Stimulated activated CD8-positive, alpha-beta memory T cell treated with anti-CD3 and anti-CD28 coated beads, Interleukin-7, amount 100 ng/mL, for 1 hour (primary cell): Measurements from ENCODE around the gene COQ5.

Experiments used
- DNase-seq, 2 donors: peaks; one replicate each; pipeline ENCODE4 v3.0.0-alpha.2; 2020; ENCODE audit warnings: low read depth in 2 of 2

COQ5 gene

DNA sequence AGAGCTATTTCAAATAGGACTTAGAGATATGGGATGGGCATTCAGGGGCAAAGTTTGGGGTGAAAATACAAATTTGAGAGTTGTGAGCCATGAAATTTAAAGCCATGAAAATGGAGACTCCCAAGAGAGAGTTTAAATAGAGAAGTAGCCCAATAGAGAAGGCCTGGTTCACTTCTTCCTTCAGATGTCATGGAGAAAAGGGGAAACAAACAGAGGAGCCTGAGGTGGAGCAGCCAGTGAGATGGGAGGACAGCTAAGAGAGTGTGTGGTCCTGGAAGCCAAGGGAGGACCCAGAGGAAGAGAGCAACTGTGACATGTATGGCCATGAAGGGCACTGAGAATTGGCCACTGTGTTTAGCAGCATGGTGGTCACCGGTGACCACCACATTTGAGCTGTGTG, 45.3 kb downstream of the COQ5 start:
- DNase-seq: no peak

DNA sequence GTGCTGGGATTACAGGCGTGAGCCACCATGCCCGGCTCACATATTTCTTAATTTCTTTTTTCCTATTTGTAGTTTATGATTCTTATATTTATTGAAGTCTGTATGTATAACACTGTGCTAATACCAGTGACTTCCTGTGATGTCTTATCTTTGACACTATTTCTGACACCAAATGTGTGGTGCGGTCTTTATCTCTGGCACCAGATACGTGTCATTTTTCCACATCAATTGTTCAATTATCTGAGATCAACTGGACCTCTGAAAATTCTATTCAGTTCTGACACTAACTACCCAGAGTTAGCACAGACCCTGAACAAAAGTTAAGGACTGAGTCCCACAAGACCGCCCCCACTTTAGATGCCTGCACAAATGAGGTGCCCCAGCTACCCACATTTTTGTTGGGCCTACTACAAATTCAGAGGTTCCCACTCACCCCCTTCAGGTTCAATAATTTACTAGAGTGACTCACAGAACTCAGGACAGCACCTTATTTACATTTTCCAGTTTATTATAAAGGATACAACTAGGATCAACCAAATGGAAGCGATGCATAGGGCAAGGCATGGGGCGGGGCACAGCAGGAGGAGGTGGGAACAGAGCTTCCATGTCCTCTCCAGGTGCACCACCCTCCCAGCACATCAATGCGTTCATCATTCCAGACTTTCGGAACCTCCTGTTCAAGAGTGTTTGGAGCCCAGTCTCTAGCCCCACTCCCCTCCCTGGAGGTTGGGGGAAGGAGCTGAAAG, 47.8 kb downstream of the COQ5 start:
- no peak for DNase-seq

DNA sequence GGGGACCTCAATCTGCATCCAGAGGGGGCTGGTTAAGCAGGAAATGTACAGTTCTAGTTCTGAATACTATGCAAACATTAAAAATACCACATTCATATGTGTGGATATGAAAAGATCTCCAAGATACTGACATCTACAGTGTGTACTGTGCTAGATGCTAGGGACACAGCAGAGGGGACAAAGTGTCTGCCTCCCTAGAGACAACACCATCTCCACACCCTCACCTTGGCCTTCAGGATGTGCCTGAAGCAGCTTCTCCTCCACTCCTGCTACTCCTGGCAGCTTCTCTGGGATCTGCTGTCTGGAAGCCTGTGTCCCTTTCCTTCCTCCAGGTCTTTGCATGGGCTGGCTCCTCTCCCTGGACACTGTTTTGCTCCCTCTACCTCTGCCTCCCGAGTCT, 48.7 kb downstream of the COQ5 start:
- DNase-seq: no peak

DNA sequence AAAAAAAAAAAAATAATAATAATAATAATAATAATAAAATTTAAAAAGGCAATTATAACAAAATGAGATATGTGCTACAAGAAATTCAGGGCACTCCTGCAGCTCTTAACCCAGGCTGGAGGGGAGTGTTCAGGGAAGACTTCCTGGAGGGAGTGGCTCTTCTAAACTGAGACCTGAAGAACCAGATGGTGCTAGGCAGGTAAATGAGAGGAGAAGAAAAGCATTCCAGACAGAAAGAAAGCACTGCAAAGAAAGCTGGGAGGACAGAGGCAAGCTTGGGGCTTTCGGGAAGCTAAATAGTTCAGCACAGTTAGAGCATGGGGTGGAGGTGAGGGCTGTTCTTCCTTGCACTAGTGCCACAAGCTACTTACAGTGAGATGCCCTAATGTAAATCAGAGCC, 49.5 kb downstream of the COQ5 start:
- DNase-seq: no peak

DNA sequence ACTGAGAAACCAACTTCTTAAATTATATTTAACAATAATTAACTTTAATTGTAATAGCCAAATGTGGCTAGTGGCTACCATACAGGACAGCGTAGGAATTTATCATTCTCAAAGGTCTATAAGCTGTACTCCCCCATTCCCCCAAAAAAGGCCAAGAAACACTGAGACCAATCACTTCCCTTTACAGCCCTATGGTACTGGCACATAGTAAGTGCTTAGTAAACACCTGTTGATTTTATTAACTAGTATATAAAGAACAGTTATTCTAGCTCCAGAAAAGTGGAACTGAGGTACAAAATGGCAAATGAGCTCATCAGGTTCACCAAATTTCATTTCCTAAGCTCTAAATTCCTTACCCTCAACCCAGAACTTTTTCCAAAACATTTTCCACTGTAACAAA, 53.3 kb downstream of the COQ5 start:
- DNase-seq: no peak

DNA sequence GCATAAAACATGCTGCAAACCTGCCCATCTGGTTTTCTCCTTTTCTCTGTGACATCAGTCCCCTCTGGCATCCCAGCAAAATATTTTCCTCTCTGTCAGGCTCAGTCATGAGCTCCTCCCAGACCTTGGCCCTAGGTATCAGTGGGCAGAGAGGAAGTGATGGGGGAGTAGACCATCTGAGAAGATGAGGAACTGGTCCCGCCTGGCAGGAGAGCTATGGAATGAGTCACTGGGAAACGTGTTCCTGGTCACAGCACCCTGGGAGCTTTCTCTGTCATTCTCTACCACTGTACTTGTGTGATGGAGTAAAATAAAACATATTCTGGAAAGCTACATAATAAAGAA, 54.4 kb downstream of the COQ5 start:
- DNase-seq: no peak

DNA sequence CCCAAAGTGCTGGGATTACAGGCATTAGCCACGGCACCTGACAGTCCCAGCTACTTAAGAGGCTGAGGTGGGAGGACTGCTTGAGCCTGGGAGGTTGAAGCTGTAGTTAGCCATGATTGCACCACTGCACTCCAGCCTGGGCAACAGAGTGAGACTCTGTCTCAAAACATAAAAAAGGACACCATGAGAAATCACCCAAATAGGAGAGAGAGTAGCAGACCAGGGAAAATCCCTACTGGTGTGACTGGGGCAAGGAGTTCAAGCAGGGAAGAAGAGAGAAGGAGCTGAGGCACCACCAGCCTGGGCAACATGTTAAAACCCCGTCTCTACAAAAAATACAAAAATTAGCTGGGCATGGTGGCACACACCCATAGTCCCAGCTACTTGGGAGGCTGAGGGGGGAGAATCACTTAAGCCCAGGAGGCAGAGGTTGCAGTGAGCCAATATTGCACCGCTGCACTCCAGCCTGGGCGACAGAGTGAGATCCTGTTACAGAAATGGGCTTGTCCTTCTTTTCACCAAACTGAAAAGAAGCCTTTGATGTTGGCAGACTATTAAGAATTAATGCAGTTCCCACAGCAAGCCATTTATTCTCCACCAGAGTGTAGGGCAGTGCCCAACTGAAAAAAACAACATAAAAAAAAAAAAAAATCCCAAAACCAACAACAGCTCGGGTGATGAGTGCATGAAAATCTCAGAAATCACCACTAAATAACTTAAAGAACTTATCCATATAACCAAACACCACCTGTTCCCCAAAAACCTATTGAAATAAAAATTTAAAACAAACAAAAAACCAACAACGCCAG, 54.9 kb downstream of the COQ5 start:
- DNase-seq: no peak

DNA sequence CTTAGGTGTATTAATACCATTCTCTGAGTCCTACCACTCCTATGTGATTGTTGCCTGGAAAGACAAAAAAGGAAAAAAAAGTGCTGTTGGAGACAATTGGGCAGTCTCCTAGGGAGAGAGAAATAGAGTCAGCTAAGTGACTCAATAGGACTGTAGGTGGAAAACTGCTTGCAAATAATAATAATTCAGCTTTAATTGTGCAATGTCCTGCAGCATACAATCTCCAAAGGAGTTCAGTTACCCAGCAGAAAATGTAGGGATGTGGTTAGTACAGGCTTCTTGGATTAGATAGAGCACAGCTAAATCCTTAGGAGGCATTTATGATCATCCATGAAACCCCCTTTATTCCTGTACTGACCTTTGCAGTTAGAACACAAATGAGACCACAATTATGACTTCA, 56.4 kb downstream of the COQ5 start:
- no peak for DNase-seq

DNA sequence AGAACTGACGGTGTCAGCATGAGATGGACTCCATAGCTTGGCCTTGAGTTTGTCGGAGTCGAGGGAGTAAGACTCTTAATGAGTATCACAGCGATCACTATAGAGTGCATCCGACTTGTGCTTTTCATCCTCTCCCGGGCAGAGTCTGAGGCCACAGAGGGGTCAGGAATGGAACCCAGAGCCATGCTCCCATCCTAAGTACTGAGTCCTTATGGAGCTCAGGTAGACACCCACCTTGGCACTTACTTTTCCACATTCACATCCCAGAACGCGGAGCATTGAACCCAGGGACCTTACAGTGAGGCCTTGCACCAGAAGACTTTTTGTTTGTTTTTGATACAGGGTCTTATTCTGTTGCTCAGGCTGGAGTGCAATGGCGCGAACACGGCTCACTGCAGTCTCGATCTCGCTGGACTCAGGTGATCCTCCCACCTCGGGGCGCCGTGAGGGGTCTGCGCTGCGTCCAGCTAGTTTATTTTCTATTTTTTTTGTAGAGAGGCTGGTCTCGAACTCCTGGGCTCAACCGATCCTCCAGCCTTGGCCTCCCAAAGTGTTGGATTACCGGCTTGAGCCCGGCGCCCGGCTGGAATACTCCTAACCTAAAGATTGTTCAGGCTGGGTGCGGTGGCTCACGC, 58.7 kb downstream of the COQ5 start:
- no peak for DNase-seq

DNA sequence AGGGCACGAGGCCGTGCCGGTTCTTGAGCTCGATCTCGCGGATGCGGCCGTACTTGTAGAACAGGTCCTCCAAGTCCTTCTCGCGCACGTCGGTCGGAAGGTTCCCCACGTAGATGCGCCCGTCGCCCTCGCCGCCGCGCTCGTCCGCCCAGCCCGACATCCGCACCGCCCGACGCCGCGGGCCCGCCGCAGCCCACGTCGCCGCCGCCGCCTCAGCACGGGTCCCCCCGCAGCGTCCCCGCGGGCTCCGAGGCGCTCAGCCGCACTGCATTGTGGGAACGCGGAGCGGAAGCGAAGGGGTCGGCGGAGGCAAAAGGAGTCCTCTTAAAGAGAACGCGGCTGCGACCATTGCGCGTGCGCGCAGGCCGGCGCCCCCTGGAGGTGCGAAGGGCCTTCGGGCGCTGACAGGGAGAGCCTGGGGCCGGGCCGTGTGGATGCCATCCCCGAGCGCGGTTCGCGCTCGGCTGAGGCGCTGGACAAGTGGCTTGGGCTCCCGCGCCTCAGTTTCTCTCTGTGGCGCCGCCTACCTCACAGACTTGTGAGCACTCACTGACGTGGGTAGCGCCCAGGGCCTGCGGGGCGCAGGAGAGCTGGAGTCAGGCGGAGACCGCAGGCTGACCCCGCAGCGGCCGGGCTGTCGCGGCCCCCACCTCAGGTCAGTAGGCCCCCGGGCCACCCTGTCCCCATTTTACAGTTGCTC, 59.4 kb downstream of the COQ5 start, which contains the start of gene SRSF9:
Gene SRSF9 (minus strand): TSS at position 299 of the 700 bp plus-strand sequence. CDS start 139 bp downstream, at position 160.
- DNase-seq: peak; percentile 94 to 97

DNA sequence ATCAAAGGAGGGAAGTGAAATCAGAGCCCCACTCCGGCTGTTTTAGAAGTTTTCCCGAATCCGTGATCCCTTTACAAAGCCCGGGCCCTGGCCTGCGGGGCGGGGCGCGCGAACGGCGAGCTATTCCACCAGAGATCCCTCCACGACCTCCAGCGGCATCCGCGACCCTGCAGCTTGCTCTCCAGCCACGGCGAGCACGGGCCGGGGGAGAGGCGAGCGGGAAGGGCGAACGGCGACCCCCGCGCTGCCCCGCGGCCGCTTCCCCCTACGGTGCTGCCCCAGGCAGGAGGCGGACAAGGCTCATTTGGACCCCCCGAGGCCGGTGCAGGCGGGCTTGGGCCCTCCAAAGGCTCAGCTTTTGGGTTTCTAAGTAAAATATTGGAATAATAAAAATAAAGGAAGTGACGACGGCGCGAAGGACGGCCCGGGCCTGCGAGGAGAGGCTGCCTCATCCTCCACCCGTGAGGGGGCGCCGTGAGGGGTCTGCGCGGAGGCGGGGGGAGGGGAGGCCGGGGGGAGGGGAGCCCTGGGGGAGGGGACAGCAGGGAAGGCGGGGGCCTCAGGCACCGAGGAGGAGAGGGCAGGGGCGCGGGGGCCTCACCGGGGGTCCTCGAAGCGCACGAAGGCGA, 60.0 kb downstream of the COQ5 start:
- DNase-seq: peak in 1 of 2 donors; percentile 23

DNA sequence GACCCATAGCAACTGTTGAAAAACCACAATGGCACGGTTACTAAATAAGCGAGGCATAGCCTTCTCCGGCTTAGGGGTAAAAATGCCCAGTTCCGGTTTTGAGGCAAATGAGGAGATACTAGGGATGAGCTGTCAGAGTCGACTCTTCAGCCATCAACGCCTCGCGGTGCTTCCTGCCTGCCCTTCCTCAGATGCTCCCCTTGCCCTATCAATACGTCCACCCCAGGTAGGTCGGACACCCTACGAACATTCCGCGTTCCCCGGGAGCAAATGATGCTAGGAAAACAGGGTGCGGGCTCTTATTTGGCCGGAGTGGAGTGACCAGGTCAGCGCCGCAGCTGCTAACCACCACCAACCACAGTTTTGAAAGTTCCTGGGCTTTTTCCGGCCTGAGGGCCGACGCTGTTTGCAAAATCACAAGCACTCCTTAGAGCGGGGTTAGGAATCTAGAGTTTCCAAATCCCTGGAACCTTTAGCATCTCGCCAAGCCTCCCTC, 60.6 kb downstream of the COQ5 start:
- no peak for DNase-seq

DNA sequence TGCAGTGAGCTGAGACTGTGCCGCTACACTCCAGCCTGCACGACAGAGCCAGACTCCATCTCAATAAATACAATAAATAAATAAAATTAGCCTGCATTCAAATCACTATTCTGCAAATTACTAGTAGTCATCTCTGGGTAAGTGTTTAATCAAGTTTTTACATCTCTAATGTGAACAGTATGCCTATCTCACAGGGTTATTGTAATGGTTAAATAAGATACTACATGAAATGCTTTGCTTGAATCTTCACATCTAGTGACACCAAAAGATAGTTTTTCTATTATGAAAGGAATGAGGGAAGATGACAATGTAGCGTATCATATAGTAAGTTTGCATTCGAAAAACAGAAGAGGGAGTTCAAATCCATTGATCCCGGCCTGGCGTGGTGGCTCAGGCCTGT, 61.5 kb downstream of the COQ5 start:
- DNase-seq: no peak

DNA sequence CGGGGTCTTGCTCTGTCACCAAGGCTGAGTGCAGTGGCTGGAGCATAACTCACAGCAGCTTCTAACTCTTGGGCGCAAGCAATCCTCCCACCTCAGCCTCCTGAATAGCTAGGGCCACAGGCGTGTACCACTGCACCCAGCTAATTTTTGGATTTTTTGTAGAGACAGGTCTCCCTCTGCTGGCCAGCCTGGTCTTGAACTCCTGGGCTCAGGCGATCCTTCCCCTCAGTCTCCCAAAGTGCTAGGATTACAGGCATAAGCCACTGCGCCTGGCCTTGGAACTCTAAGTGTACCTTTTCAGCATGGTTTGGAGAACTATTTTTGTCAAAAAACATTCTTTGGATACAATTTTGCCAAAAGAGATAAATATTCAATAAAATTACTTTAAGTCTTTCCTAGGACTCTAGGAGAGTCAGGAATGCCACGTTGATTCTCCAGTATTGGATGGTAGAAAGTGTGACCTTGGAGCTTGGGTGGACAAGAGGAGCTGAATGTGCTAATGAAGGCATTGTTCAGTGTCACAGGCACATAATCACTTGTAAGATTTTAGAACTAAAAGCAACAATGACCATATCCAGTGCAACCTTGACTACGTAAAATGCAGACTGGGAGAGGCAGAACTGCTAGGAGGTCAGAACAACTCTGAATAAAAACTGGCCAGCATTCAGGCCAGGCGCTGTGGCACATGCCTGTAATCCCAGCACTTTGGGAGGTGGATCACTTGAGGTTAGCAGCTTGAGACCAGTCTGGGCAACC, 62.2 kb downstream of the COQ5 start:
- no peak for DNase-seq

DNA sequence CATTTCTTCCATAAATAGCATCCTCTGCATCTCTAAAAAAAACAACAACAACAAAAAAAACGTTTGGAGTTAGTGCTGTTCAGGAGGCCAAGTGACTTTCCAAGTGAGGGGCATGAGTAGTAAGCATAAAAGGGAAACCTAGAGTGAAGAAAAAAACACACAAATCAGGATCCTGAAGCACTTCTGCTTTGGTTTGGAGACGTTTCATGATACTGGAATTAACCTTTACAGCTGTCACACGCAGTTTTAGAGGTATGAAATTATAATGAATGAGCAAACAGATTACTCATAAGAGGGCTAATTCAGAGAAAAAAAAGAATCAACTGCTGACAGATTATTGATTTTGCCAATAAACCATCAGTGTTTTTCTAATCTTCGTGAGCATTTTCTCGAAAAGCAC, 63.2 kb downstream of the COQ5 start:
- DNase-seq: no peak

DNA sequence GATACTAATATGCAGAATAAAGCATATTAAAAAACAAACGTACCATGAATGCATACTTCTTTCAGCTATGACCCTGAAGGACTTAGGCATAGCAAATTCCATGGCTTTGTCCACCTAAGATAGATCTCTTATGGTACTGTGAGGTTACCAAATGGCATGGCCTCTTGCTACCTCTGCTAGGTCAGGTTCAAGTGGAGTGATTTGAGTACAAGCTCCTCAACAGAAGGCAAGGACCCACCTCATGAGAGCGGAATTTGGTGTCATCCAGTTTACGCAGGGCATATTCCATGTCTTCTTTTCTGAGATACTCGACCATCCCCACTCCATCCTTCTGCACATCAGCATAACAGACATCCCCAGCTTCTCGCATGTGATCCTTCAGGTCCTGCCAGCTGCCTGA, 65.2 kb downstream of the COQ5 start:
- no peak for DNase-seq

DNA sequence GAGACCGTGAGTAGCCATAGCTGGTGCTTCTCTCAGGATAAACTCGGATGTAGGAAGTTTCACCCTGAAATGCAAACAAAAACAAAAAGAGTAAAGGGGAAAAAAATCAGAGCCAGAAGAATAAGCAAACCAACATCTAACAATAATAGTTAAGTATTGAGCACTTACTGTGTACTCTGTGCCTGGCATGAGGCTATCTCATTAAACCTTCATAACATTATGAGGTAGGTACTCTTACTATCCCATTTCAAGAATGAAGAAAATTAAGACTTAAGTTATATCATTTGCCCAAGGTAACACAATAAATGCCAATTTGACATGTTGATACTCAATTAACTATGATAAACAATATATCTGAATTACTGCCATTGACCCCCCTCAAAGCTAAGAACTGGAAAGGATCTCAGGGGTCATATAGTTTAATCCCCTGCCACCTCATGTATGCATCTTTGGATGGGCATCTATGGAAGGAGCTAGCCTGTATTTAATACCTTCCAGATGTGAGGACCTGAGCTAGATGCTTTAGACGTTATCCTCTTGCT, 66.8 kb downstream of the COQ5 start:
- DNase-seq: no peak

DNA sequence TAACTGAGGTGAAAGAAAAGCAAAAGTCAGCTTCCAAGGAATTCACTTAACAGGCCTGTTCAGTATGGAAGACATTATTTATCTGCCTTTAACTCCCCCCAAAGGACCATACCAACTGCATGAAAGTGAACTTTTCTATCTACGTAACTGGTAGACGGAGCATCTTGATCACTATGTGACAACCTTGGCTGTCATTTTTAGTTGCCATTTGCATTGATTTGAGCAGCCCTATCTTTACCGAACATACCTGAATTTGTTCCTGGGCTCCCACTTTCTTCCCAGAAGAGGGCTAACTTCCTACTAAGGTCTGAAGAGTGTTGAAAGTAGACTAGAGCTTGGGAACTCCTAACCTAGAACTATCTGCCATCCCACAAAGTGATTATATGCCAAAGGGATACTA, 68.8 kb downstream of the COQ5 start:
- DNase-seq: no peak

DNA sequence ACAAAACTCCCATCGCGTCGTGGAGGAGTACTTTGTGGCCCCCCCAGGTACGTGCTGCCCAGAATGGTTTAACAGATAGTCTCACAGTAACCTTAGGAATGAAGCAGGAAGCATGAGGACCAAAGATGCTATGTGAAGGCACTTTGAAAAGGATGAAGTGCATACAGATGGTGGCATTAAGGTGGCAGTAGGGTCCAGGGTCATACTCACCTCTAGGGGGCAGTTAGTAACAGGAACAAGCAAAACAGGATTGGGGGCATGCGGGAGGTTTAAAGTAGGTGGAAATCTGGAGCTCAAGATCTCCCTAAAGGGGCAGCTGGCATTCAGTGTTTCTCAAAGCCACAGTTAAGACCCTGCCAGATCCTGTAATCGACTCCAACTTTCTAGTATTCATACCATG, 71.8 kb downstream of the COQ5 start:
- no peak for DNase-seq

DNA sequence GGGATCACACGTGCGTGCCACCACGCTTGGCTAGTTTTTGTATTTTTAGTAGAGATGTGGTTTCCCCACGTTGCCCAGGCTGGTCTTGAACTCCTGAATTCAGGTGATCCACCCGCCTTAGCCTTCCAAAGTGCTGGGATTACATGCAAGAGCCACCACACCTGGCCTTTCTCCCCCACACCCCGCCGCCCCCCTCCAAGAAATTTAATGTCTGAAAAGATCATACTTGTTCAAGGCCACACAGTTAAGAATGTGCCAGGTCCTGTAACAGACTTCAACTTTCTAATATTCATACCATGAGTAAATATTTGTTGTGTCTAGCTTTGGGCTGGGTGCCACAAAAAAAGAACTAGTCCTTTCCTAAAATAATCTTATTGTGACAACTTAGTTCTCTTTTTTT, 73.7 kb downstream of the COQ5 start:
- no peak for DNase-seq

DNA sequence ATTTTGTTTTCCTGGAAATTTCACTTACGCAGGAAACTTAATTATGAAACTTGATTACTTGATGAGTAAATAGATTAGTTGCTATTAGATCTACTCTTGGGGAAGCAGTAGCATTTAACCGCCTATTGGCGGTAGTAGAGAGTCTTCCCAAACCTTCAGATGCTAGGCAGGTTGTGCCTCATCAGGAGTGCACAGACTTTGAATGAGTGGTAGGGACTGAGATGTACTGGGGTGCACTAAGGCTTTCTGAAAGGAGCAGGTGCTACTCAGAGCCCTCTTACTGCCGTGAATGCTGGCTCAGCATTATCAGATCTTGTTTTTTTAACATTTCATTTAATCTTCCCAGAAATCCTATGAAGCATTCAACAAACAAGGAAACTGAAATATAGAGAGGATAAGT, 75.0 kb downstream of the COQ5 start:
- no peak for DNase-seq
